HCT116 (cell line): ENCODE results near the gene CPA4. TPM values are rescaled to one million over a fixed set of nuclear protein-coding genes. Genes with fewer than 3 reads are reported as not detected.

Source experiments
- ATAC-seq: fragments of 200-7000 bp; cut with Tn5 transposase; 2 replicates; pipeline ENCODE4 v1.9.1; 2020; ENCODE audit warnings: mild to moderate bottlenecking, moderate library complexity
- BruUV-seq: library from RNA; stranded (reverse); fragments of 400-500 nt; replicated peaks from 2 replicates; lab custom pipeline; 2021; lab: Mats Ljungman, UMichigan
- CTCF ChIA-PET: fragments of 300-600 bp; sonication (Branson Sonifier 250); formaldehyde crosslinking; loops from one replicate; lab custom pipeline; 2021; ENCODE audit warnings: antibody characterized with exemption; lab: Charles Lee
- POLR2A ChIA-PET: fragments of 300-600, 350-600 bp; sonication (Branson Sonifier 250); formaldehyde crosslinking; loops from one replicate; lab custom pipeline; 2021; ENCODE audit warnings: antibody characterized with exemption; lab: Charles Lee
- RAD21 ChIA-PET, 2 experiments: fragments of 300-600 bp; sonication (Branson Sonifier 250); formaldehyde crosslinking; loops; one replicate each; lab custom pipeline; 2023; ENCODE audit warnings: low total read pairs in 2 of 2; ENCODE audit not compliant: uncharacterized antibody in 2 of 2, unreplicated experiment in 2 of 2, low non-redundant PET in 1 of 2; lab: Charles Lee
- DNase-seq: peaks from one replicate; pipeline ENCODE4 v3.0.0-alpha.2; 2010; ENCODE audit warnings: low read depth, low spot score
- H2AFZ ChIP-seq: fragments of 200-600 bp; shearing (Covaris generic), sonication (generic); 2 replicates; pipeline ENCODE4 v1.6.1; 2017; ENCODE audit warnings: low read depth, mixed run types, mixed read lengths, antibody characterized with exemption, low read length; ENCODE audit not compliant: poor library complexity, severe bottlenecking
- H3K27ac ChIP-seq: 2 replicates; pipeline ENCODE4 v1.5.1; 2012; ENCODE audit warnings: low read depth, low read length
- H3K27me3 ChIP-seq: fragments of 200-600 bp; sonication (generic); 2 replicates; pipeline ENCODE4 v1.6.1; 2016; ENCODE audit warnings: mixed run types, low read length, mixed read lengths; ENCODE audit not compliant: insufficient read depth
- H3K36me3 ChIP-seq, 2 experiments: fragments of 200-500 bp in 1 of 2; fragments of 200-600 bp in 1 of 2; sonication (Bioruptor generic) in 1 of 2; sonication (generic) in 1 of 2; 2 replicates each; pipeline versions ENCODE4 v1.5.1 to v1.6.1; 2014 to 2016; ENCODE audit warnings: low read length in 2 of 2, inconsistent platforms in 1 of 2, mixed read lengths in 1 of 2, mixed run types in 1 of 2; ENCODE audit not compliant: insufficient read depth in 2 of 2, control insufficient read depth in 1 of 2
- H3K4me1 ChIP-seq, 2 experiments: fragments of 200-600 bp in 1 of 2; sonication (generic) in 1 of 2; 2 replicates each; pipeline versions ENCODE4 v1.5.1 to v1.6.1; 2012 to 2017; ENCODE audit warnings: low read length in 2 of 2, inconsistent platforms in 1 of 2, mild to moderate bottlenecking in 1 of 2, mixed read lengths in 1 of 2, mixed run types in 1 of 2, moderate library complexity in 1 of 2; ENCODE audit not compliant: insufficient read depth in 2 of 2, control insufficient read depth in 1 of 2
- H3K4me2 ChIP-seq: fragments of 200-600 bp; sonication (generic); 2 replicates; pipeline ENCODE4 v1.6.1; 2017; ENCODE audit warnings: mixed run types, low read length, mixed read lengths
- H3K4me3 ChIP-seq, 2 experiments: fragments of 200-600 bp in 1 of 2; sonication (generic) in 1 of 2; replicated peaks in 1 of 2; 2 replicates each; pipeline ENCODE4 v1.5.1; 2011 to 2016; ENCODE audit warnings: low read length in 2 of 2, control low read depth in 1 of 2, low read depth in 1 of 2, mild to moderate bottlenecking in 1 of 2, mixed read lengths in 1 of 2, mixed run types in 1 of 2
- H3K79me2 ChIP-seq: fragments of 200-600 bp; sonication (generic); 2 replicates; pipeline ENCODE4 v1.6.1; 2017; ENCODE audit warnings: mild to moderate bottlenecking, mixed run types, low read length, moderate library complexity, mixed read lengths; ENCODE audit not compliant: insufficient read depth
- H3K9ac ChIP-seq: fragments of 200-600 bp; sonication (generic); 2 replicates; pipeline ENCODE4 v1.6.1; 2016; ENCODE audit warnings: low read length, mixed read lengths
- H3K9me2 ChIP-seq: fragments of 200-600 bp; sonication (generic), shearing (Covaris generic); 2 replicates; pipeline ENCODE4 v1.6.1; 2017; ENCODE audit warnings: mixed run types, mild to moderate bottlenecking, moderate library complexity; ENCODE audit not compliant: insufficient read depth
- H3K9me3 ChIP-seq, 2 experiments: fragments of 200-500 bp in 1 of 2; fragments of 200-600 bp in 1 of 2; sonication (Bioruptor generic) in 1 of 2; sonication (generic) in 1 of 2; 2 replicates each; pipeline ENCODE4 v1.6.1; 2014 to 2017; ENCODE audit warnings: low read length in 2 of 2, mixed read lengths in 2 of 2, inconsistent platforms in 1 of 2, low read depth in 1 of 2, mild to moderate bottlenecking in 1 of 2, mixed run types in 1 of 2, moderate library complexity in 1 of 2; ENCODE audit not compliant: control insufficient read depth in 1 of 2, insufficient read depth in 1 of 2
- H4K20me1 ChIP-seq: fragments of 200-600 bp; sonication (generic), shearing (Covaris generic); 2 replicates; pipeline ENCODE4 v1.6.1; 2017; ENCODE audit warnings: mixed run types, mild to moderate bottlenecking, moderate library complexity; ENCODE audit not compliant: insufficient read depth
- CBX3 ChIP-seq: IDR thresholded peaks from 2 replicates; pipeline ENCODE4 v1.6.1; 2012; ENCODE audit warnings: low read depth
- CEBPB ChIP-seq: IDR thresholded peaks from 2 replicates; pipeline ENCODE4 v1.6.1; 2012; ENCODE audit warnings: low read depth
- ELF1 ChIP-seq: IDR thresholded peaks from 2 replicates; pipeline ENCODE4 v1.6.1; 2012; ENCODE audit warnings: low read depth, borderline replicate concordance
- EZH2 ChIP-seq: fragments of 200-600 bp; sonication (generic); IDR thresholded peaks from 2 replicates; pipeline ENCODE4 v1.6.1; 2017; ENCODE audit warnings: antibody characterized with exemption, mixed run types
- FOSL1 ChIP-seq: IDR thresholded peaks from 2 replicates; pipeline ENCODE4 v1.6.1; 2012; ENCODE audit warnings: low read depth
- JUND ChIP-seq: IDR thresholded peaks from 2 replicates; pipeline ENCODE4 v1.6.1; 2012
- POLR2A ChIP-seq: IDR thresholded peaks from 2 replicates; pipeline ENCODE4 v1.7.0; 2011; ENCODE audit warnings: borderline replicate concordance; ENCODE audit not compliant: insufficient read depth, insufficient read length; ENCODE audit errors: extremely low read depth
- POLR2AphosphoS5 ChIP-seq: IDR thresholded peaks from 2 replicates; pipeline ENCODE4 v1.6.1; 2011; ENCODE audit warnings: mild to moderate bottlenecking, low read depth, low read length, moderate library complexity
- RAD21 ChIP-seq: IDR thresholded peaks from 2 replicates; pipeline ENCODE4 v1.6.1; 2012; ENCODE audit warnings: low read depth, mild to moderate bottlenecking
- SIN3A ChIP-seq: IDR thresholded peaks from 2 replicates; pipeline ENCODE4 v1.6.1; 2012; ENCODE audit warnings: low read depth
- SP1 ChIP-seq: IDR thresholded peaks from 2 replicates; pipeline ENCODE4 v1.6.1; 2012; ENCODE audit warnings: low read depth
- SRF ChIP-seq: IDR thresholded peaks from 2 replicates; pipeline ENCODE4 v1.6.1; 2012; ENCODE audit warnings: low read depth
- TCF7L2 ChIP-seq: IDR thresholded peaks from 2 replicates; pipeline ENCODE4 v1.7.0; 2011; ENCODE audit warnings: borderline replicate concordance, inconsistent platforms; ENCODE audit not compliant: insufficient read depth, insufficient read length; ENCODE audit errors: extremely low read depth
- YY1 ChIP-seq: IDR thresholded peaks from 2 replicates; pipeline ENCODE4 v1.6.1; 2011; ENCODE audit warnings: low read length, low read depth, moderate library complexity, mild to moderate bottlenecking; ENCODE audit not compliant: insufficient replicate concordance; ENCODE audit errors: extremely low read depth
- ZFX ChIP-seq: fragments of 450-650 bp; IDR thresholded peaks from 2 replicates; pipeline ENCODE4 v1.6.1; 2017
- intact Hi-C: fragments of 100-400 bp; cut with micrococcal nuclease; formaldehyde crosslinking; loops from 2 replicates; pipeline ENCODE4 v1.10.0; 2022
- total RNA-seq: library from RNA; stranded (reverse); gene quantifications from one replicate; pipeline ENCODE4 v1.2.1, GENCODE V29; 2021; ENCODE audit not compliant: unreplicated experiment
- TF ChIP-seq, protein P1 (sequence below): IDR thresholded peaks from 2 replicates; pipeline ENCODE4 v1.6.1; 2012
- TF ChIP-seq, protein P2 (sequence below), 3 experiments: fragments of 200-600 bp in 1 of 3; sonication (generic) in 1 of 3; IDR thresholded peaks in 2 of 3; conservative IDR thresholded peaks in 1 of 3; 2 replicates each; pipeline ENCODE4 v1.5.1; 2012 to 2017; ENCODE audit warnings: low read depth in 2 of 3, low read length in 2 of 3, antibody characterized with exemption in 1 of 3, borderline replicate concordance in 1 of 3, control low read depth in 1 of 3, mild to moderate bottlenecking in 1 of 3, mixed read lengths in 1 of 3, mixed run types in 1 of 3, moderate library complexity in 1 of 3; ENCODE audit not compliant: insufficient read depth in 1 of 3
- TF ChIP-seq, protein P3 (sequence below): IDR thresholded peaks from 2 replicates; pipeline ENCODE4 v1.6.1; 2012
- TF ChIP-seq, protein P4 (sequence below): IDR thresholded peaks from 2 replicates; pipeline ENCODE4 v1.6.1; 2012; ENCODE audit warnings: low read depth

CPA4 gene
- total RNA-seq, 1 experiment from 2014 or later = 38.7 TPM

DNA sequence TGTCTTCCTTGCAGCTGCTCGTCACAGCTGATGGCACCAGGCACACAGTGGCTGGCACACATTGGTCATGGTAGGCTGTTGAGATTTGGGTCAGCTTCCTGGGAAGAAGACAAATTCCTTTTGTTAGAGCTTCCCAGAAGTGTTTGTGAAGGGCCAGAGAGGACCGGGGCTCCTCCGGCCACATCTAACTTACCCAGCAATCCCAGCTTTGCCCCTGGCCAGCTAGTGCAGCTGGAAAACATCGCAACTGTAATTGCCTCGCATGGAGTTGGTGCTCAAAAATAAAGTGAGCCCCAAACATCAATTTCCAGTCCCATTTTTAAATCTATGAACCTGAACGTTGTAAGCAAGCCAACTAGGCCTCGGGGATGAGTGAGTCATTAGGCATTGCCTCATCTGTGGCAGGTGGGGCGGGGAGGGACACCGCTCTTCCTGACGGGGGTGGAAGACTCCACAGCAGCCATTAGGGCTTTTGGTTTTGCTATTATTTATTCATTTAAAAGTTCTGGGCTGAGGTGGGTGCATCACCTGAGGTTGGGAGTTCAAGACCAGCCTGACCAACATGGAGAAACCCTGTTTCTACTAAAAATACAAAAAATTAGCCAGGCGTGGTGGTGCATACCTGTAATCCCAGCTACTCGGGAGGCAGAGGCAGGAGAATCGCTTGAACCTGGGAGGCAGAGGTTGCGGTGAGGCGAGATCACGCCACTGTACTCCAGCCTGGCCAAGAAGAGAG, 64.1 kb downstream of the CPA4 start:
- Histone ChIP-seq H3K36me3 (no peaks in the 10 kb centered on the region), H3K4me2 (peak overlapping the region; percentile 63)
- ATAC-seq = peak; percentile 61
- TF ChIP-seq, protein P1, sequence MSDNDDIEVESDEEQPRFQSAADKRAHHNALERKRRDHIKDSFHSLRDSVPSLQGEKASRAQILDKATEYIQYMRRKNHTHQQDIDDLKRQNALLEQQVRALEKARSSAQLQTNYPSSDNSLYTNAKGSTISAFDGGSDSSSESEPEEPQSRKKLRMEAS = peak; percentile 66; the same call in 1 of the 2 replicates
- TF ChIP-seq EZH2 (no peak), SIN3A (peak; percentile 41; the same call in 1 of the 2 replicates), SRF (no peak), SP1 (peak; percentile 80), JUND (peak; percentile 90), CBX3 (peak; percentile 80; the same call in 1 of the 2 replicates), POLR2AphosphoS5 (peak; percentile 62), RAD21 (no peak), ZFX (no peak; the same call in none of the 2 replicates), ELF1 (no peak), TCF7L2 (no peak), YY1 (peak; percentile 76), FOSL1 (peak; percentile 92), POLR2A (no peak), CEBPB (peak; percentile 98)
- TF ChIP-seq, protein P2, sequence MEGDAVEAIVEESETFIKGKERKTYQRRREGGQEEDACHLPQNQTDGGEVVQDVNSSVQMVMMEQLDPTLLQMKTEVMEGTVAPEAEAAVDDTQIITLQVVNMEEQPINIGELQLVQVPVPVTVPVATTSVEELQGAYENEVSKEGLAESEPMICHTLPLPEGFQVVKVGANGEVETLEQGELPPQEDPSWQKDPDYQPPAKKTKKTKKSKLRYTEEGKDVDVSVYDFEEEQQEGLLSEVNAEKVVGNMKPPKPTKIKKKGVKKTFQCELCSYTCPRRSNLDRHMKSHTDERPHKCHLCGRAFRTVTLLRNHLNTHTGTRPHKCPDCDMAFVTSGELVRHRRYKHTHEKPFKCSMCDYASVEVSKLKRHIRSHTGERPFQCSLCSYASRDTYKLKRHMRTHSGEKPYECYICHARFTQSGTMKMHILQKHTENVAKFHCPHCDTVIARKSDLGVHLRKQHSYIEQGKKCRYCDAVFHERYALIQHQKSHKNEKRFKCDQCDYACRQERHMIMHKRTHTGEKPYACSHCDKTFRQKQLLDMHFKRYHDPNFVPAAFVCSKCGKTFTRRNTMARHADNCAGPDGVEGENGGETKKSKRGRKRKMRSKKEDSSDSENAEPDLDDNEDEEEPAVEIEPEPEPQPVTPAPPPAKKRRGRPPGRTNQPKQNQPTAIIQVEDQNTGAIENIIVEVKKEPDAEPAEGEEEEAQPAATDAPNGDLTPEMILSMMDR (IDR thresholded peaks at IDR 0.05 in 2 of 3, conservative IDR thresholded peaks at IDR 0.05 in 1 of 3; ENCODE audit: borderline replicate concordance in 1 of 3, insufficient read depth in 1 of 3, low read depth in 2 of 3, low read length in 2 of 3) = no peak
- TF ChIP-seq, protein P3, sequence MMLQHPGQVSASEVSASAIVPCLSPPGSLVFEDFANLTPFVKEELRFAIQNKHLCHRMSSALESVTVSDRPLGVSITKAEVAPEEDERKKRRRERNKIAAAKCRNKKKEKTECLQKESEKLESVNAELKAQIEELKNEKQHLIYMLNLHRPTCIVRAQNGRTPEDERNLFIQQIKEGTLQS = peak; percentile 95; the same call in 1 of the 2 replicates
- TF ChIP-seq, protein P4, sequence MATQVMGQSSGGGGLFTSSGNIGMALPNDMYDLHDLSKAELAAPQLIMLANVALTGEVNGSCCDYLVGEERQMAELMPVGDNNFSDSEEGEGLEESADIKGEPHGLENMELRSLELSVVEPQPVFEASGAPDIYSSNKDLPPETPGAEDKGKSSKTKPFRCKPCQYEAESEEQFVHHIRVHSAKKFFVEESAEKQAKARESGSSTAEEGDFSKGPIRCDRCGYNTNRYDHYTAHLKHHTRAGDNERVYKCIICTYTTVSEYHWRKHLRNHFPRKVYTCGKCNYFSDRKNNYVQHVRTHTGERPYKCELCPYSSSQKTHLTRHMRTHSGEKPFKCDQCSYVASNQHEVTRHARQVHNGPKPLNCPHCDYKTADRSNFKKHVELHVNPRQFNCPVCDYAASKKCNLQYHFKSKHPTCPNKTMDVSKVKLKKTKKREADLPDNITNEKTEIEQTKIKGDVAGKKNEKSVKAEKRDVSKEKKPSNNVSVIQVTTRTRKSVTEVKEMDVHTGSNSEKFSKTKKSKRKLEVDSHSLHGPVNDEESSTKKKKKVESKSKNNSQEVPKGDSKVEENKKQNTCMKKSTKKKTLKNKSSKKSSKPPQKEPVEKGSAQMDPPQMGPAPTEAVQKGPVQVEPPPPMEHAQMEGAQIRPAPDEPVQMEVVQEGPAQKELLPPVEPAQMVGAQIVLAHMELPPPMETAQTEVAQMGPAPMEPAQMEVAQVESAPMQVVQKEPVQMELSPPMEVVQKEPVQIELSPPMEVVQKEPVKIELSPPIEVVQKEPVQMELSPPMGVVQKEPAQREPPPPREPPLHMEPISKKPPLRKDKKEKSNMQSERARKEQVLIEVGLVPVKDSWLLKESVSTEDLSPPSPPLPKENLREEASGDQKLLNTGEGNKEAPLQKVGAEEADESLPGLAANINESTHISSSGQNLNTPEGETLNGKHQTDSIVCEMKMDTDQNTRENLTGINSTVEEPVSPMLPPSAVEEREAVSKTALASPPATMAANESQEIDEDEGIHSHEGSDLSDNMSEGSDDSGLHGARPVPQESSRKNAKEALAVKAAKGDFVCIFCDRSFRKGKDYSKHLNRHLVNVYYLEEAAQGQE = no peak

More for the DNA sequence above, 64.1 kb downstream of the CPA4 start:
- Histone ChIP-seq H3K9ac (peak overlapping the region; percentile 20), H3K9me3 (peaks cover 0 to 21% of the 10 kb centered on the region in 2 experiments; a peak in 1 of 4 replicates), H3K9me2 (no peaks in the 10 kb centered on the region), H2AFZ (peak overlapping the region; percentile 83), H3K4me1 (peaks cover 31 to 44% of the 10 kb centered on the region in 2 experiments), H4K20me1 (no peaks in the 10 kb centered on the region), H3K79me2 (no peaks in the 10 kb centered on the region), H3K27me3 (no peaks in the 10 kb centered on the region), H3K4me3 (peak overlapping the region in 1 of 2 experiments; percentile 7; a peak in 2 of 4 replicates), H3K27ac (peak overlapping the region; percentile 80)
- intact Hi-C loops = loop anchor here (5.0 kb wide), 1 partner anchor 65 kb away; the partner anchor contains the start of gene CPA4
- RAD21 ChIA-PET = no interaction called here
- CTCF ChIA-PET = interaction anchor here (1.0 to 1.7 kb wide), 2 partner anchors 20 kb away, joined by 3 to 6 read pairs; no protein-coding TSS in a partner anchor
- BruUV-seq = no TSS peak
- DNase-seq = peak; percentile 53
- POLR2A ChIA-PET = no interaction called here
